Choroid plexus epithelial cell (primary cell): Measurements from ENCODE around the gene TRAF7.
A peak's percentile ranks its signal among the peaks of the same experiment; 100 is the strongest.

ENCODE experiments used
- DNase-seq: peaks from one replicate; pipeline ENCODE4 v3.0.0-alpha.2; 2010; ENCODE audit warnings: low read depth
- H3K4me3 ChIP-seq: 2 replicates; pipeline ENCODE4 v1.5.1; 2011; ENCODE audit warnings: low read depth, mild to moderate bottlenecking, control low read depth, low read length, moderate library complexity
- CTCF ChIP-seq: conservative IDR thresholded peaks from 2 replicates; pipeline ENCODE4 v1.5.1; 2011; ENCODE audit warnings: low read depth, mild to moderate bottlenecking, control low read depth, inconsistent platforms, low read length, moderate library complexity

Gene TRAF7

GRCh38 chr16:2223221-2223941 is 67.8 kb downstream of the TRAF7 start, which contains the start of gene E4F1:
E4F1 (plus strand) TSS chr16:2223591; CDS start chr16:2223614, 23 bp downstream.
- DNase-seq = peak; percentile 100
- peak within 1 kb of the TSS; percentile 86 for H3K4me3 ChIP-seq
- no peak for TF ChIP-seq CTCF

- DNase-seq = peak; percentile 71
- peak; percentile 55 for TF ChIP-seq CTCF
These were observed 68.4 kb downstream of the TRAF7 start for GRCh38 chr16:2223942-2224486.

GRCh38 chr16:2226245-2226793 is 70.7 kb downstream of the TRAF7 start:
- TF ChIP-seq CTCF = no peak
- DNase-seq = no peak
- H3K4me3 ChIP-seq = no peak overlapping the region

More at GRCh38 chr16:2223942-2224486, 68.4 kb downstream of the TRAF7 start:
- peak overlapping the region; percentile 86 for H3K4me3 ChIP-seq

GRCh38 chr16:2226918-2227317 is 71.3 kb downstream of the TRAF7 start:
- H3K4me3 ChIP-seq = no peak overlapping the region
- no peak for TF ChIP-seq CTCF
- DNase-seq = no peak
